Suprapubic skin (tissue), 4 donors: ENCODE data around the gene CFAP53.

ENCODE experiments used
- CTCF ChIP-seq, 2 donors: fragments of 200-600 bp in 1 of 2; fragments of 450-650 bp in 1 of 2; sonication (generic) in 1 of 2; IDR thresholded peaks; one replicate each; pipeline ENCODE4 v1.5.1; 2016 to 2019; ENCODE audit warnings: antibody characterized with exemption in 2 of 2, mild to moderate bottlenecking in 1 of 2, moderate library complexity in 1 of 2
- EP300 ChIP-seq: sonication (generic); formaldehyde crosslinking; IDR thresholded peaks from one replicate; pipeline ENCODE4 v1.6.1; 2017; ENCODE audit warnings: antibody characterized with exemption
- POLR2A ChIP-seq, 2 donors: fragments of 450-650 bp; IDR thresholded peaks; one replicate each; pipeline ENCODE4 v1.6.1; 2017; ENCODE audit warnings: antibody characterized with exemption in 2 of 2, mild to moderate bottlenecking in 2 of 2, moderate library complexity in 2 of 2
- POLR2AphosphoS5 ChIP-seq, 3 donors: sonication (generic); formaldehyde crosslinking; IDR thresholded peaks; one replicate each; pipeline ENCODE4 v1.6.1; 2017; ENCODE audit warnings: antibody characterized with exemption in 3 of 3

GRCh38 chr18:50313031-50313607 lies 46.8 kb upstream of the CFAP53 start:
- TF ChIP-seq EP300 (no peak), CTCF (IDR thresholded peaks at IDR 0.05) (no peak), POLR2A (IDR thresholded peaks at IDR 0.05) (no peak), POLR2AphosphoS5 (IDR thresholded peaks at IDR 0.05) (no peak)
